Measurements from ENCODE around the gene HDHD2.

HDHD2 gene

DNA sequence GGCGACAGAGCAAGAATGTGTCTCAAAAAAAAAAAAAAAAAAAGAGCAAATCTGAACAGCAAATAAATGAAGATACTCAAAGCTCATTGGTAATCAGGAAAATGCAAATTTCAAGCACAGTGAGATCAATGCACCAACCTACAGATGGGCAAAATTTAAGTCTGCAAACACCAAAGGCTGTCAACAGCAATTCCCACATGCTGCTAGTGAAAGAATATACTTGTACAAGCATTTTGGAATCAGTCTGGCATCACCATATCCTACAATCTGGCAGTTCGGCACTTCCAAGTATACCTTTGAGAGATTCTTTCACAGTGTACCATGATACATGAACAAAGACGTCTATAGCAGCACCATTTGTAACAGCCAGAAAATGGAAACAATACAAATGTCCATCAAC lies 4.1 kb downstream of the HDHD2 start:
- no peak overlapping the region for H3K4me2 ChIP-seq (ENCODE audit: low read depth, low read length, poor library complexity, severe bottlenecking)
- no peak overlapping the region for H2AFZ ChIP-seq (ENCODE audit: low read depth, low read length, severe bottlenecking)
- H3F3A ChIP-seq (ENCODE audit: insufficient read depth) = peaks cover 14% of the 10 kb centered on the region; the same call in 1 of the 2 replicates
- H3K4me3 ChIP-seq (ENCODE audit: insufficient read depth, low read length, poor library complexity, severe bottlenecking) = no peak overlapping the region
- no peaks in the 10 kb centered on the region for H3K9me3 ChIP-seq (ENCODE audit: insufficient read depth, low read length)
- no peaks in the 10 kb centered on the region for H3K9me2 ChIP-seq (replicated peaks; ENCODE audit: insufficient read depth, low read length)
- H3K36me3 ChIP-seq (ENCODE audit: low read length) = peaks cover 3% of the 10 kb centered on the region; the same call in 1 of the 2 replicates
- H3K9ac ChIP-seq (ENCODE audit: low read length) = no peak overlapping the region
- peaks cover 85% of the 10 kb centered on the region for H3K79me2 ChIP-seq (ENCODE audit: insufficient read depth, low read length)
- TF ChIP-seq, protein P1, sequence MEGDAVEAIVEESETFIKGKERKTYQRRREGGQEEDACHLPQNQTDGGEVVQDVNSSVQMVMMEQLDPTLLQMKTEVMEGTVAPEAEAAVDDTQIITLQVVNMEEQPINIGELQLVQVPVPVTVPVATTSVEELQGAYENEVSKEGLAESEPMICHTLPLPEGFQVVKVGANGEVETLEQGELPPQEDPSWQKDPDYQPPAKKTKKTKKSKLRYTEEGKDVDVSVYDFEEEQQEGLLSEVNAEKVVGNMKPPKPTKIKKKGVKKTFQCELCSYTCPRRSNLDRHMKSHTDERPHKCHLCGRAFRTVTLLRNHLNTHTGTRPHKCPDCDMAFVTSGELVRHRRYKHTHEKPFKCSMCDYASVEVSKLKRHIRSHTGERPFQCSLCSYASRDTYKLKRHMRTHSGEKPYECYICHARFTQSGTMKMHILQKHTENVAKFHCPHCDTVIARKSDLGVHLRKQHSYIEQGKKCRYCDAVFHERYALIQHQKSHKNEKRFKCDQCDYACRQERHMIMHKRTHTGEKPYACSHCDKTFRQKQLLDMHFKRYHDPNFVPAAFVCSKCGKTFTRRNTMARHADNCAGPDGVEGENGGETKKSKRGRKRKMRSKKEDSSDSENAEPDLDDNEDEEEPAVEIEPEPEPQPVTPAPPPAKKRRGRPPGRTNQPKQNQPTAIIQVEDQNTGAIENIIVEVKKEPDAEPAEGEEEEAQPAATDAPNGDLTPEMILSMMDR (IDR thresholded peaks at IDR 0.05; ENCODE audit: insufficient read depth, low read length, poor library complexity, severe bottlenecking) = no peak
- TF ChIP-seq EZH2phosphoT487 (conservative IDR thresholded peaks at IDR 0.05; ENCODE audit: low read length) = no peak
- no peak overlapping the region for H3K27ac ChIP-seq (ENCODE audit: low read depth, low read length)
- no peaks in the 10 kb centered on the region for H3K27me3 ChIP-seq (ENCODE audit: low read length)
- H4K20me1 ChIP-seq (ENCODE audit: low read depth, low read length) = no peaks in the 10 kb centered on the region

DNA sequence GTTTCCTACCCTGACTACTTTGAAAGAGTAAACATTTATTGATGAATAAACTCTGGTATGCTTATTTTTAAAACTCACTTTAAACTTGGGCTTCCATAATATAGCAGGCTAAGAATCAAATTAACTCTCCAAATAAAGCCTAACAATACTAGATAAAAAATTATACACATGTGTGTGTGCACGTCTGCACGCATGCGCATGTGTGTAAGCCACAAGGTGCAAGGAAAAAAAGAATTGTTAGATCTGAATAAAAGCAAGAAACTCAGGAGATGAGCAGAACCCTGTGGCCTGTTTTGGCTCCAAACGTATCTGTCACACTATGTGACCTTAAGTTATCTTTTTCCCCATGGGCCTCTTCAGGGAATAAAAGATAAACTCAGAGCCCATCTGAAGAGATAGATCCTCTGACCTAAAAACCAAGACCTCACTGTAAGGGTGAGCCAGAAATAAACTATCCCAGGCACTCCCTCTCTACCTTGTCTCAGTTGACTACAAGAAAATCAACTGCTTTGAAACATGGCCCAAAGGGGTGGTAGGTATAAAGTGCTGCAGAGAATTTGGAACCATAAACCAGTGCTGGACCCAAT lies 6.3 kb downstream of the HDHD2 start:
- no peaks in the 10 kb centered on the region for H4K20me1 ChIP-seq (ENCODE audit: low read depth, low read length)
- no peaks in the 10 kb centered on the region for H3K9me2 ChIP-seq (replicated peaks; ENCODE audit: insufficient read depth, low read length)
- no peak overlapping the region for H3K9ac ChIP-seq (ENCODE audit: low read length)
- H3K36me3 ChIP-seq (ENCODE audit: low read length) = peaks cover 3% of the 10 kb centered on the region; the same call in 1 of the 2 replicates
- peaks cover 93% of the 10 kb centered on the region for H3K79me2 ChIP-seq (ENCODE audit: insufficient read depth, low read length)
- no peaks in the 10 kb centered on the region for H3K9me3 ChIP-seq (ENCODE audit: insufficient read depth, low read length)
- no peak overlapping the region for H3K27ac ChIP-seq (ENCODE audit: low read depth, low read length)
- H3K27me3 ChIP-seq (ENCODE audit: low read length) = no peaks in the 10 kb centered on the region
- H2AFZ ChIP-seq (ENCODE audit: low read depth, low read length, severe bottlenecking) = no peak overlapping the region
- H3F3A ChIP-seq (ENCODE audit: insufficient read depth) = peaks cover 16% of the 10 kb centered on the region; the same call in 1 of the 2 replicates
- no peak for TF ChIP-seq EZH2phosphoT487 (conservative IDR thresholded peaks at IDR 0.05; ENCODE audit: low read length)
- TF ChIP-seq, protein P1 (IDR thresholded peaks at IDR 0.05; ENCODE audit: insufficient read depth, low read length, poor library complexity, severe bottlenecking) = no peak
- no peak overlapping the region for H3K4me3 ChIP-seq (ENCODE audit: insufficient read depth, low read length, poor library complexity, severe bottlenecking)
- no peak overlapping the region for H3K4me2 ChIP-seq (ENCODE audit: low read depth, low read length, poor library complexity, severe bottlenecking)

DNA sequence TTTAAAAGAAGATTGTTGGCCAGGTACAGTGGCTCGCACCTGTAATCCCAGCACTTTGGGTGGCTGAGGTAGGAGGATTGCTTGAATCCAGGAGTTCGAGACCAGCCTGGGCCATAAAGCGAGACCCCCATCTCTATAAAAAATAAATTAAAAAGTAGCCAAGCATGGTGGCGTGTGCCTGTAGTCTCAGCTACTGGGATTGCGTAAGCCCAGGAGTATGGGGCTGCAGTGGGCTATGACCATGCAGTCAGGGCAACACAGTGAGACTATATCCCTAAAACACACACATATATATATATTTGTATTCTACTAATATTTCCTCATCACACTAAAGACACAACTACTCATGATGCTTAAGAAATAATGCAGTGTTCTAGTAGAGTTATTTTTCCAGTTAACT lies 7.1 kb downstream of the HDHD2 start:
- Histone ChIP-seq H3K9ac (ENCODE audit: low read length) (no peak overlapping the region), H3F3A (ENCODE audit: insufficient read depth) (peaks cover 12% of the 10 kb centered on the region; the same call in 1 of the 2 replicates), H3K4me3 (ENCODE audit: insufficient read depth, low read length, poor library complexity, severe bottlenecking) (no peak overlapping the region), H3K79me2 (ENCODE audit: insufficient read depth, low read length) (peaks cover 85% of the 10 kb centered on the region), H3K9me3 (ENCODE audit: insufficient read depth, low read length) (no peaks in the 10 kb centered on the region), H3K27me3 (ENCODE audit: low read length) (no peaks in the 10 kb centered on the region), H4K20me1 (ENCODE audit: low read depth, low read length) (no peaks in the 10 kb centered on the region), H3K36me3 (ENCODE audit: low read length) (peaks cover 3% of the 10 kb centered on the region; the same call in 1 of the 2 replicates), H2AFZ (ENCODE audit: low read depth, low read length, severe bottlenecking) (no peak overlapping the region), H3K9me2 (replicated peaks; ENCODE audit: insufficient read depth, low read length) (no peaks in the 10 kb centered on the region), H3K27ac (ENCODE audit: low read depth, low read length) (no peak overlapping the region), H3K4me2 (ENCODE audit: low read depth, low read length, poor library complexity, severe bottlenecking) (no peak overlapping the region)
- no peak for TF ChIP-seq EZH2phosphoT487 (conservative IDR thresholded peaks at IDR 0.05; ENCODE audit: low read length)
- TF ChIP-seq, protein P1 (IDR thresholded peaks at IDR 0.05; ENCODE audit: insufficient read depth, low read length, poor library complexity, severe bottlenecking) = no peak
